ENCODE data around the gene WSCD2.

Gene WSCD2

DNA sequence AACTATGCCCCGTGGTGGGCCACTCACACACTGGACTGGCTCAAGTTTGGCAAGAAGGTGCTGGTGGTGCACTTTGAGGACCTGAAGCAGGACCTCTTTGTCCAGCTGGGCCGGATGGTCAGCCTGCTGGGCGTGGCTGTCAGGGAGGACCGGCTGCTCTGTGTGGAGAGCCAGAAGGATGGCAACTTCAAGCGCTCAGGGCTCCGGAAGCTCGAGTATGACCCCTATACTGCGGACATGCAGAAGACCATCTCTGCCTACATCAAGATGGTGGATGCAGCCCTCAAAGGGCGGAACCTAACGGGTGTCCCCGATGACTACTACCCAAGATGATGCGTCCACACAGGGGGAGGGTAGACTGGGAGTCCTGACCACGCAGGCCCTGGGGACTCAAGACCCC is 118.9 kb downstream of the WSCD2 start:
- H3K27ac ChIP-seq, result no peak overlapping the region
- no peak overlapping the region for H3K4me3 ChIP-seq

DNA sequence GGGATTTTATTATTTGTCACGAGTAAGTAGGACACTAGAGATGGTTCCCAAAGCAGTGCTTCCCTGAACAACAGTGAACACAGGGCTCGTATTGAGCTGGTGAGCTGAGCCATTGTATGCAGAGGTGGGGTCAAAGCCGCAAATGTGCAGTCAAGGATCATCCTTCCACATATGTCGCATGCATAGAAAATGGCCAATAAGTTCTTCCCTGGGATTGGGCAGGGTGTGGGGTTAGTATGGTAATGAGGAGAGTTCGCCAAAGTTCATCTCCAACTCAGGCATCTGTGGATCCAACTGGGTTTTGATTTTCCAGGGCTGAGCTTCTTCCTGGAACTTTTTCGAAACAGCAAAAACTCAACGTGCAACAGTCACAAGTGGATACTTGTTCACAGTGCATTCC is 123.4 kb downstream of the WSCD2 start:
- Histone ChIP-seq H3K27ac (no peak overlapping the region), H3K4me3 (no peak overlapping the region)

DNA sequence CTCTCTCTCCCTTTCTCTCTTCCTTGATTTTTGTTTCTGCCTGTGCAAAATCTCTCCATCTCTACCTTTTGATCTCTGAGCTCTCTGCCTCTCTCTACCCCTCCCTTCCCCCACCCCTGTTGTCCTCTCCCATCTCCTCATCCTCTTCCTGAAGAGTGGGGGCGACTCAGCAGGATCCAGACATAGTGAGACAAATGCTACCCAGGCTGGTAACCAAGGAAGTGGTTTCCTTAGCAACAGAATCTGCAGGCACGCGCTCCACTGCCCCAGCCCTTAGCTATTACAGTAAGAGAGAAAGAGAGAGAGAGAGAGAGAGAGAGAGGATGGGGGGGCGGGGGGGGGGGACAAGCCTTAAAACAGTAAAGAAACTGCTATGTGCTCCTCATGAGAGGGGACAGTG is 124.5 kb downstream of the WSCD2 start:
- no peak overlapping the region for H3K27ac ChIP-seq
- no peak overlapping the region for H3K4me3 ChIP-seq

GRCh38 chr12:108254030-108254429 is 124.9 kb downstream of the WSCD2 start:
- no peak overlapping the region for H3K27ac ChIP-seq
- H3K4me3 ChIP-seq, result no peak overlapping the region

GRCh38 chr12:108254517-108255251 is 125.6 kb downstream of the WSCD2 start:
- Histone ChIP-seq H3K27ac (no peak overlapping the region), H3K4me3 (no peak overlapping the region)

GRCh38 chr12:108255252-108255602 is 126.1 kb downstream of the WSCD2 start:
- Histone ChIP-seq H3K4me3 (no peak overlapping the region), H3K27ac (no peak overlapping the region)

- Histone ChIP-seq H3K27ac (no peak overlapping the region), H3K4me3 (no peak overlapping the region)
These were observed 127.9 kb downstream of the WSCD2 start for GRCh38 chr12:108257004-108257403.

GRCh38 chr12:108257610-108258106 is 128.6 kb downstream of the WSCD2 start:
- H3K27ac ChIP-seq, result no peak overlapping the region
- H3K4me3 ChIP-seq, result no peak overlapping the region

DNA sequence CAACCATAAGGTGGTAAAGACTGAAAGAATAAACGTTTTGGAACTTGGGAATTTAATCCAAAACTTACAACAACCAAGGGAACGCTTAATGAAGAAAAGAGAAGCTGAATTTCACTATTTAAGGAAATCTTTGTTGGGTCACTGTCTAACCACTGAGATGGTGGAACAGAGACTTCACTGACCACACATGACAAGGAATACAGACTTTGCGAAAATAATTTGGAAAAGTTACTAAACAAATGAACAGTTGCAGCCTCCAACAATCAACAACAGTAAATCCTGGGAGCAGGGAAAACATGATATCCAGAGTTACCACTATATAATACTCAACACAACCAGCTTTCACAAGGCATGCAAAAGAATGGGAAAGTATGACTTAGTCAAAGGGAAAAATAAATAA is 131.0 kb downstream of the WSCD2 start:
- no peak overlapping the region for H3K4me3 ChIP-seq
- H3K27ac ChIP-seq, result no peak overlapping the region

DNA sequence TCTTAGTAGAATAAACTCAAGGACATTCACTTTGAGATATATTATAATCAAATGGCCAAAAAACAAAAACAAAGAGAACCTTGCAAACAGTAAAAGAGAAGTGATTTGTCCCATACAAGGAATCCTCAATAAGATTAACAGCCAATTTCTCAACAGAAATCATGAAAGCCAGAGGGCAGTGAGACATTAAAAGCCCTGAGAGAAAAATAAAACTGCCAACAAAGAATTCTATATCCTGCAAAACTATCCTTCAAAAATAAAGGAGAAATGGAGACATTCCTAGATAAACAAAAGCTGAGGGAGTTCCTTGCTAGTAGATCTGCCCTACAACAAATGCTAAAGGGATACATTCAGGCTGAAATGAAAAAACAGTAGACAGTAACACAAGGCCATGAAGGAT is 131.9 kb downstream of the WSCD2 start:
- Histone ChIP-seq H3K27ac (no peak overlapping the region), H3K4me3 (no peak overlapping the region)

- Histone ChIP-seq H3K4me3 (no peak overlapping the region), H3K27ac (no peak overlapping the region)
These were observed 136.4 kb downstream of the WSCD2 start for GRCh38 chr12:108265505-108265904.

DNA sequence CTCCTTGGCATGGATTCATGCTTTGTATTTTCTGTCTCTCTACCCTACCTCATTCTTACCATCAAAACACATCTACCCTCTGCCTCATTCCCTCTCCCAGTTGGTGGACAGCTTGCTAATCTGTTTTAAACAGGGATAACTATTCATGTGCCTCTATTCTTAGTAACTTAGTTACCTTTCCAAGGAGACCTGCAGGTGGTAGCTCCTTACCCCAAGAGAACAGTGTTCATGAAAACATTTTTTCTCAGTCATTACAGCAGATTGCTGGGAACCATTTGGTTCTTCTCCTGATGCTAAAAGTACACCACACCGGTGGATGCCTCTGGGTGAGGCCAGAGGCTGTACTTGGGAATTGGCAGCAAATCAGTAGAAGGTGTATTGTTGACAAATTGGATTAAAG is 137.0 kb downstream of the WSCD2 start:
- Histone ChIP-seq H3K4me3 (no peak overlapping the region), H3K27ac (no peak overlapping the region)

DNA sequence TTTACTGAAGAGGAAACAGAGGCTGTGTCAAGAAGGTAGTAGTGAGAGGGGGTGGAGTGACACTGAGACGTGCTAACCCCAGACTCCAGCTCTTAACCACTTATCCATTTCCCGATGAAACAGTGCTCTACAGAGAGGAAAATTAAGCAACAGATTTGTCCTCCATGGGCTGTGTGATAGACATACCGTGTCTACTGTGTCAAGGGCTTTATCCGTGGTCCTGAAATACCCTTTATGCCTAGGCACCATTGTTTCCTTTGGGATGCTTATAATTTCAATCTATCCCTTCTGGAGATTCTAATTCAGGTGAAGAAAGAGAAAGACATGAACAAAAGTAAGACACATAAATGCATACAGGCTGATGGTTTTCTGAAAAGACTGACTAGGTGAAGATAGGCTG is 138.4 kb downstream of the WSCD2 start:
- Histone ChIP-seq H3K27ac (no peak overlapping the region), H3K4me3 (no peak overlapping the region)

- Histone ChIP-seq H3K4me3 (no peak overlapping the region), H3K27ac (no peak overlapping the region)
These were observed 139.3 kb downstream of the WSCD2 start for GRCh38 chr12:108268397-108268796.

GRCh38 chr12:108269224-108269623 is 140.1 kb downstream of the WSCD2 start:
- no peak overlapping the region for H3K4me3 ChIP-seq

DNA sequence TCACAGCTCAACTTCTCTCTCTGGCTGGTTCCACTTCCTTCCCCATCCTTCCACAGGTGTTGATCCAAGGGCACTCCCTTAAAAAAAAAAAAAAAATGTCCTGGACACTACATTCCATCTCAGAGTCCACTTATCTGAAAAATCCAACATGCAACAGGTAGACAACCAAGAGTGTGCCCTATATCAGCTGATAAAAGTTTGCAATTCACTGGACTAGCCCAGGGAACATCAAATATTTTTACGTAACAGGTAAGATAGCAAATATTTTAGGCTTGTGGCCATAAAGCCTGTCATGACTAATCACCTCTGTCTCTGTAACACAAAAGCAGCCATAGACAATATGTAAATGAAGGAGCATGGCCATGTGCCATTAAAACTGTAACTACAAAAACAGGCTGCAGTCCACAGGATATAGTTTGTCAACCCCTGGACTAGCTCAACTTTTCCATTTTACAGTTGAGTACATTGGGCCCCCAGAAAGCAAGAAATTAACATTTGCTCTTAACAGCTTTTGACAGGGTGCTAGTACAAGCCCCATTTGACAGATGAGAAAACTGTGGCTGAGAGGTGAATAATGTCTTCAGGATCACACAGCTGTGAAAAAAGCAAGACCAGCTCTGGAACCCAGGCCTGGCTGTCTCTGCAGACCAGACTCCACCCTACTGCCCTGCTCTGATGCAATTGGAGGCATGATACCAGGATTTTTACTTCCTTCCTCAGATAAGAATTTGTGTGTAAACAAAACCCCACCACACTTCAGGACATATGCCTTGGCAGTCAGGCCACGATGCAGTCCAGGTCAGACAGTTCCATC is 141.2 kb downstream of the WSCD2 start:
- Histone ChIP-seq H3K27ac (no peak overlapping the region), H3K4me3 (no peak overlapping the region)

More at GRCh38 chr12:108269224-108269623, 140.1 kb downstream of the WSCD2 start:
- H3K27ac ChIP-seq, result no peak overlapping the region

DNA sequence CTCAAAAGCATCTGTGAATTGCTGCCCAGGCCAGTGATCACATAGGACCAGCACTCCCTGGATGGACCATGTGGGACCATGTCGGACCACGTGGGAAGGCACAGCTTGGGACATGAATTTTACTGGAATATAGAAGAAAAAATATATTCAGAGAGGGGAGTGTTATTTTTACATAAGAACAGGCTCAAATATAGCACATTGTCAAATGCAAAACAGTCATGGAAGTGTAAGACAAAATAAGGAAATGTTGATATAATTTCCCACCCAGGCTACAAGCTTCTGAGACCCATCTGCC is 141.7 kb downstream of the WSCD2 start:
- no peak overlapping the region for H3K4me3 ChIP-seq
- H3K27ac ChIP-seq, result no peak overlapping the region

GRCh38 chr12:108271951-108272872 is 143.1 kb downstream of the WSCD2 start:
- Histone ChIP-seq H3K27ac (no peak overlapping the region), H3K4me3 (no peak overlapping the region)

GRCh38 chr12:108273217-108273616 is 144.1 kb downstream of the WSCD2 start:
- Histone ChIP-seq H3K27ac (no peak overlapping the region), H3K4me3 (no peak overlapping the region)

GRCh38 chr12:108277613-108278012 is 148.5 kb downstream of the WSCD2 start:
- H3K27ac ChIP-seq, result no peak overlapping the region
- no peak overlapping the region for H3K4me3 ChIP-seq

Data from skin epidermis (tissue), 12 donors.